Kidney (tissue), 14 donors: ENCODE data around the gene NINL. TPM values are rescaled to one million over a fixed set of nuclear protein-coding genes. Genes with fewer than 3 reads are reported as not detected.

Experiments
- DNase-seq, 5 donors: peaks; one replicate each; pipeline ENCODE4 v3.0.0-alpha.2; 2013 to 2020
- FAIRE-seq: peaks from 2 replicates; lab custom pipeline; 2012; peaks lifted over from hg19 to GRCh38; lab: Jason Lieb, UNC
- H3K27ac ChIP-seq, 2 donors: one replicate each; pipeline ENCODE4 v1.7.0; 2013; ENCODE audit warnings: low read depth in 2 of 2, low read length in 2 of 2, inconsistent platforms in 1 of 2
- H3K27me3 ChIP-seq: one replicate; pipeline ENCODE4 v1.7.1; 2013; ENCODE audit warnings: low read length, inconsistent platforms; ENCODE audit not compliant: control insufficient read depth, insufficient read depth
- H3K36me3 ChIP-seq, 3 donors: one replicate each; pipeline versions ENCODE4 v1.7.0 to v1.7.1; 2013; ENCODE audit warnings: low read length in 3 of 3, control low read depth in 1 of 3, inconsistent platforms in 1 of 3; ENCODE audit not compliant: insufficient read depth in 3 of 3, control insufficient read depth in 2 of 3
- H3K4me1 ChIP-seq, 3 donors: one replicate each; pipeline versions ENCODE4 v1.7.0 to v1.7.1; 2013; ENCODE audit warnings: low read length in 3 of 3, inconsistent platforms in 1 of 3, low read depth in 1 of 3; ENCODE audit not compliant: control insufficient read depth in 2 of 3, insufficient read depth in 2 of 3
- H3K4me3 ChIP-seq, 3 donors: one replicate each; pipeline versions ENCODE4 v1.7.0 to v1.8.1; 2013; ENCODE audit warnings: low read length in 3 of 3, control low read depth in 1 of 3, inconsistent platforms in 1 of 3
- H3K9ac ChIP-seq, 3 donors: one replicate each; pipeline versions ENCODE4 v1.7.0 to v1.7.1; 2013; ENCODE audit warnings: low read length in 3 of 3, control low read depth in 1 of 3, inconsistent platforms in 1 of 3
- H3K9me3 ChIP-seq, 3 donors: one replicate each; pipeline versions ENCODE4 v1.7.0 to v1.7.1; 2013; ENCODE audit warnings: low read length in 3 of 3, control low read depth in 1 of 3, inconsistent platforms in 1 of 3; ENCODE audit not compliant: control insufficient read depth in 2 of 3, insufficient read depth in 1 of 3
- intact Hi-C: fragments of 100-400 bp; cut with DNase I; formaldehyde crosslinking; loops from one replicate; pipeline ENCODE4 v1.11.1; 2022
- polyA plus RNA-seq: library from polyadenylated mRNA; stranded (reverse); fragments of 350-450 nt; fragmentation: Illumina TruSeq; extraction: RNeasy Lipid Tissue Mini Kit (QIAGEN cat#74804); gene quantifications from one replicate; pipeline ENCODE4 v1.2.3, GENCODE V29; 2014; ENCODE audit warnings: low read depth, low replicate concordance; ENCODE audit not compliant: insufficient read depth
- total RNA-seq: library from RNA; stranded (reverse); fragmentation: NEBNext Ultra II Directional; extraction: Animal tissue kit (Norgen Biotek cat#: 25700); gene quantifications from one replicate; pipeline ENCODE4 v1.2.1, GENCODE V29; 2021
- TF ChIP-seq, protein P1 (sequence below): IDR thresholded peaks from 3 replicates; pipeline ENCODE4 v1.5.1; 2012; ENCODE audit warnings: mild to moderate bottlenecking, moderate library complexity, borderline replicate concordance; ENCODE audit not compliant: insufficient read depth; ENCODE audit errors: extremely low read depth
- donor health status: control.
- donor health status: control.
- donor health status: control.
- donor health status: control.
- donor health status: control.
- donor health status: DM: yes; HTN: yes; CAD: no.
- donor health status: Normal renal cell carcinoma (clear cell type).

The NINL gene
- total and polyA plus RNA-seq, 2 donors from 2014 or later = 23.4 to 25.2 TPM

DNA sequence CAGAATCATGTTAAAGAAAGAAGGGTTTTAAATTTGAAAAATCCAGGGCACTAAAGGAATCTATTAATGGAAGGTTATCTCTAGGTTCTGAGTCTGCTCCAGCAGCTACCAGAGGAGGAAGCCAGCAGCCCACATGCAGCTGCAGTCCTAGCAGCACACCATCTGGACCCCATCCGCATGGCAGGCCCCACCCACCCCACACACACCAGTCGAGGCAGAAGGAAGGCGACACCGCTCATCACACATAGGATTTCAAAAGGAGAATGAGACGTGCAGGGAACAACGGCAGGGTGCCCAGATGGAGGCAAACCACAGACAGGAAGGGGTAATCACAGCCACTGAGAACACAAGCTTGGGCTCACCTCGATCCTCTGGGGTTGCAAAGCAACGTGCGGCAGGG is 99.0 kb downstream of the NINL start:
- intact Hi-C loops = no loop called here

DNA sequence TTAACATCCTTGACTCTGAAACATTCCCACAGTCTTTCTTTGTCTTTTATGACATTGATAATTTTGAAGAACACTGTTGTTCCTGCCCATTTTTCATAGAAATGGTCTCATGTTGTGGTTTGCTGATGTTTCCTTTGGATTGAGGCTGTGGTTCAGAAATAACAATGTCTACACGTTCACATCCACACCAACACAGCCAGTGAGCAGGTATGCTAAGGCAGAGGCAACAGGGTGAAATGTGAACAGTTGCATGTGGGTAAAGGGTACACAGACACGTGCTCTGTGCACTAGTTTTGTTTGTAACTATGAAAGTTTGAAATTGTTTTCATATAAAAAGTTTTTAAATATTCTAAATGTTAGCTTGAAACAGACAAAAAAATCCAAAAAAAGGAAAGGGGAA is 99.5 kb downstream of the NINL start:
- FAIRE-seq = no peak
- H3K9ac ChIP-seq = no peak overlapping the region

More for the DNA sequence above, 99.0 kb downstream of the NINL start:
- H3K27ac ChIP-seq = no peak overlapping the region
- no peaks in the 10 kb centered on the region for H3K9me3 ChIP-seq
- H3K36me3 ChIP-seq = peaks cover 0 to 50% (median 8%) of the 10 kb centered on the region in 3 donors
- H3K4me3 ChIP-seq = no peak overlapping the region
- DNase-seq (peak in 2 of 5 donors; percentile 27 to 32), FAIRE-seq (no peak)
- TF ChIP-seq, protein P1, sequence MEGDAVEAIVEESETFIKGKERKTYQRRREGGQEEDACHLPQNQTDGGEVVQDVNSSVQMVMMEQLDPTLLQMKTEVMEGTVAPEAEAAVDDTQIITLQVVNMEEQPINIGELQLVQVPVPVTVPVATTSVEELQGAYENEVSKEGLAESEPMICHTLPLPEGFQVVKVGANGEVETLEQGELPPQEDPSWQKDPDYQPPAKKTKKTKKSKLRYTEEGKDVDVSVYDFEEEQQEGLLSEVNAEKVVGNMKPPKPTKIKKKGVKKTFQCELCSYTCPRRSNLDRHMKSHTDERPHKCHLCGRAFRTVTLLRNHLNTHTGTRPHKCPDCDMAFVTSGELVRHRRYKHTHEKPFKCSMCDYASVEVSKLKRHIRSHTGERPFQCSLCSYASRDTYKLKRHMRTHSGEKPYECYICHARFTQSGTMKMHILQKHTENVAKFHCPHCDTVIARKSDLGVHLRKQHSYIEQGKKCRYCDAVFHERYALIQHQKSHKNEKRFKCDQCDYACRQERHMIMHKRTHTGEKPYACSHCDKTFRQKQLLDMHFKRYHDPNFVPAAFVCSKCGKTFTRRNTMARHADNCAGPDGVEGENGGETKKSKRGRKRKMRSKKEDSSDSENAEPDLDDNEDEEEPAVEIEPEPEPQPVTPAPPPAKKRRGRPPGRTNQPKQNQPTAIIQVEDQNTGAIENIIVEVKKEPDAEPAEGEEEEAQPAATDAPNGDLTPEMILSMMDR = no peak
- H3K4me1 ChIP-seq = peaks cover 0 to 3% (median 2%) of the 10 kb centered on the region in 3 donors
- H3K27me3 ChIP-seq = no peaks in the 10 kb centered on the region
- H3K9ac ChIP-seq = no peak overlapping the region

DNA sequence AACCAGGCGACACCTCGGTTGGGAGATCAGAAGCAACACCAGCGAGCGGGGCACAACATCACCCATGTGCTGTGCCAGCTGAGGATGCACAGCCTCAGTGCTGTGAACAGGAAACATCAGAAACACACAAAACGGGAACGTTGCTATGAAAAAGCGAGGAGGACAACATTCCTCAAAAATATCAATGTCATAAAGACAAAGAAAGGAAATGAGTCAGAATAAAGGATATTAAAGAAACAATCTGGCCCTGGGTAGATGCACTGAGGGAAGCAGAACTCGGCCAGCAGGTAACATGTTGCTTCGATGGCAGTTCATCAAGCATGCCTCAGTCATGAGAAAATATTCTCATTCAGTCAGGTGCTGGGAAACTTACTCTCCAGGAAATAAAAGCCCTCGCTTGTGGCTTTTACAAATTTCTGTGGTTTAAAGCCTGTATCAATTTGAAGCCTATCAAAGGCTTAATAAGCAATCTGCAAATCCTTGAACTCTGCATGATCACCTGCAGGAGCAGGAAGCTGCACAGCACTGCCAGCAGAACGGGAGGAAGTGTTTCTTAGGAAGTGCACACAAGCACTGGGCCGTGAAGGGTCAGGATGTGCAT is 100.3 kb downstream of the NINL start:
- H3K36me3 ChIP-seq = peaks cover 0 to 45% (median 11%) of the 10 kb centered on the region in 3 donors
- H3K4me3 ChIP-seq = no peak overlapping the region
- H3K27me3 ChIP-seq = no peaks in the 10 kb centered on the region
- intact Hi-C loops = no loop called here
- peaks cover 0 to 3% (median 2%) of the 10 kb centered on the region in 3 donors for H3K4me1 ChIP-seq
- TF ChIP-seq, protein P1 = no peak
- FAIRE-seq (no peak), DNase-seq (peak in 2 of 5 donors; percentile 15 to 26)
- H3K9ac ChIP-seq = no peak overlapping the region
- no peak overlapping the region for H3K27ac ChIP-seq
- no peaks in the 10 kb centered on the region for H3K9me3 ChIP-seq

More for the DNA sequence above, 99.5 kb downstream of the NINL start:
- H3K36me3 ChIP-seq = peaks cover 0 to 50% (median 8%) of the 10 kb centered on the region in 3 donors
- H3K27me3 ChIP-seq = no peaks in the 10 kb centered on the region
- no peak overlapping the region for H3K4me3 ChIP-seq
- no peak overlapping the region for H3K27ac ChIP-seq
- peaks cover 0 to 3% (median 2%) of the 10 kb centered on the region in 3 donors for H3K4me1 ChIP-seq
- intact Hi-C loops = no loop called here
- TF ChIP-seq, protein P1 = no peak
- DNase-seq = no peak
- H3K9me3 ChIP-seq = no peaks in the 10 kb centered on the region
